M059J (cell line): ENCODE results near the gene TNNI2. TPM values are rescaled to one million over a fixed set of nuclear protein-coding genes. Genes with fewer than 3 reads are reported as not detected.
"Not testable (repeated sequence)": the region's sequence is repeated elsewhere in the genome, so short reads cannot be mapped to it uniquely, and the experiment has no call there.

Experiments
- DNase-seq: peaks from one replicate; pipeline ENCODE4 v3.0.0-alpha.2; 2012; ENCODE audit warnings: low read depth
- total RNA-seq: library from RNA; depleted of rRNA; stranded (reverse); fragments of >200 nt; shearing (Covaris generic); gene quantifications from 2 replicates; pipeline ENCODE4 v1.2.3, GENCODE V29; 2014

The TNNI2 gene
- total RNA-seq, 1 experiment from 2014 or later = not detected

- peak; percentile 90 for DNase-seq
Observed at GRCh38 chr11:1862588-1863351, 24.0 kb downstream of the TNNI2 start.

DNA sequence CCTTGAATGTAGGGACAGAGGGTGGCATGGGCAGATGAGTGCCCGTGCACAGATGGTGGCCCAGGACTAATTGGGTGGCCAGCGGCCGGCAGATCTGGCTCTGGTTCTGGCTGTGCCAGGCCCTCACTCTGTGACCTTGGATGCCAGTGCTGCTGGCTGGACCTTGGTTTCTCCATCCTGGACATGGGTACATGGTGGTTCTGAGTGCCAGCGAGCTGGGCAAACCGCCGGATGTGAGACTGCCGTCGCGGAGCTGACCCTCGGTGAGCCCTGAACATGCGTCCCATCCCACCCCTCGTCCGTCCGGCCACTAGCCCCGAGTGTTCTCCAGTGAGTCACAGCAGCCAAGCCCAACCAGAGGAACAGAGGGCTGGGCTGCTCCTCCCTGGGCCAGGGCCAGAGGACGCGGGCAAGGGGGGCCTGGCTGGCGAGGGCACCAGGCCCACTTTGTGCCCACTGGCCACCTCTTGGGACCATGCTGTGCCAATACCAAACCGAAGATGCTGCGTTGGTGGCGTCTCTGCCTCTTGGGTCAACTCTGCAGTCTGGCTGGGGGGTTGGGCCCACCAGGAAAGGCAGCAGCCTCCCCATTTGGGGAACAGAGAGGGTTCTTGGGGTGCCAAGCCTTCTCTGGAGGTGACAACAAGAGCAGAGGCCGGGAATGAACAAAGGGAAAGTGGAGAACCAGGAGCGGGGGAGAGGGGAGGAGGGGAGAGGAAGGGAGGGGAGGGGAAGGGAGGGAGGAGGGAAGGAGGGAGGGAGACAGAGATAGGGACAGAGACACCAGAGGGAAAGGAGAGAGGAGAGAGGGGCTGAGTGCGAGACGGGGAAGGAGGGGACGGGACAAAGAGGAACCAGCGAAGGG is 24.8 kb downstream of the TNNI2 start:
- peak; percentile 96 for DNase-seq

DNA sequence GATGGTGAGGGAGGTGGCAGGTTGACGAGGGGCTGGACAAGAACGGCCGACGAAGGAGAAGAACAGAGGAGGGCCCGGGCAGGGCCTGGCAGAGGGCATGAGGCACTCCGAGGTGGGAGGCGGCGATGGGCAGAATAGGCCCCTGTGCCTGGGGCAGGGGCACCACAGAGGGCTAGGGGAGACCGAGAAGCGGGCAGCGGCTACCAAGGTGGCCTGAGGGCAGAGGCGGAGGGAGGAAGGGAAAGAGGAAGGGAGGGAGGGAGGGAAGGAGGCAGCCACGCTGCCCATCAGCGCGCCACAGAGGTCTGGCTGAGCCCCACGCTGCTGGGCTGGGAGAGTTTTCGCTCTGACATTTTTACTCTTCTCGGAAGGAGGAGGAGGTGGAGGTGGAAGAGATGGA is 25.4 kb downstream of the TNNI2 start:
- DNase-seq = peak; percentile 80

- peak; percentile 51 for DNase-seq
Observed at GRCh38 chr11:1864831-1865665, 26.3 kb downstream of the TNNI2 start.

- no peak for DNase-seq
Observed at GRCh38 chr11:1866226-1866625, 27.4 kb downstream of the TNNI2 start.

DNA sequence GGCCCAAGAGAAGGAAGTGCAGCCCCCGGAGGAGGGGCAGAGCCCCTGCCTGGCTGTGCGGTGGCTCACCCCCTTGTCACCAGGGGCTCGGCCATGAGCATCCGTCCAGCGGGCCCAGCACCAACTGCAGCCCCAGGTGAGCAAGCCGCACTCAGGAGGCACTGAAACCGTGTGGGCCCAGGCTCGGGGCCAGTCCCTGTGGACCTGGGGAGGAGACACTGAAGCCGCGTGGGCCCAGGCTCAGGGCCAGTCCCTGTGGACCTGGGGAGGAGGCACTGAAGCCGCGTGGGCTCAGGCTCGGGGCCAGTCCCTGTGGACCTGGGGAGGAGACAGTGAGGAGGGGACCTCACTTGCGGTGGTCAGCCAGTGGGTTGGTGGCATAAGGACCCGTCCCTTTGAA is 28.0 kb downstream of the TNNI2 start:
- no peak for DNase-seq

DNA sequence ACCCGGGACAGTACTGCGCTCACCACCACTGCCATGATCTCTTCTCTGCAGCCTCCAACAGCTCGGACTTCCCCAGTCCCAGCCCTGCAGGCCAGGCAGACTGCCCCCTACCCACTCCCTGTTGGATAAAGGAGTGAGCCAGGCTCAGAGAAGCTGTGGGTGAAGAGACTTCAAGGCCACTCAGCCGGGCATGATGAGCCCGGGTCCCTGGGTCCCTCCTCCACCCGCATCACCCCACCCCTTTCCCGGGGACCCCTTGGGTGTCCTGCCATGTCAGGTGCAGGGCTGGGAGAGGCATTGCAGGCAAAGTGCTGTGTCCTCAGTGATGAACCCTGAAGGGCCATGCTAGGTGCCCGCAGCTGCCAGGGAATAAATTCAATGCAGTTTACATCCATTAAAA is 28.6 kb downstream of the TNNI2 start:
- DNase-seq = no peak

GRCh38 chr11:1868056-1868635 is 29.4 kb downstream of the TNNI2 start:
- no peak for DNase-seq

GRCh38 chr11:1868636-1869291 is 30.0 kb downstream of the TNNI2 start:
- DNase-seq = peak; percentile 42

DNA sequence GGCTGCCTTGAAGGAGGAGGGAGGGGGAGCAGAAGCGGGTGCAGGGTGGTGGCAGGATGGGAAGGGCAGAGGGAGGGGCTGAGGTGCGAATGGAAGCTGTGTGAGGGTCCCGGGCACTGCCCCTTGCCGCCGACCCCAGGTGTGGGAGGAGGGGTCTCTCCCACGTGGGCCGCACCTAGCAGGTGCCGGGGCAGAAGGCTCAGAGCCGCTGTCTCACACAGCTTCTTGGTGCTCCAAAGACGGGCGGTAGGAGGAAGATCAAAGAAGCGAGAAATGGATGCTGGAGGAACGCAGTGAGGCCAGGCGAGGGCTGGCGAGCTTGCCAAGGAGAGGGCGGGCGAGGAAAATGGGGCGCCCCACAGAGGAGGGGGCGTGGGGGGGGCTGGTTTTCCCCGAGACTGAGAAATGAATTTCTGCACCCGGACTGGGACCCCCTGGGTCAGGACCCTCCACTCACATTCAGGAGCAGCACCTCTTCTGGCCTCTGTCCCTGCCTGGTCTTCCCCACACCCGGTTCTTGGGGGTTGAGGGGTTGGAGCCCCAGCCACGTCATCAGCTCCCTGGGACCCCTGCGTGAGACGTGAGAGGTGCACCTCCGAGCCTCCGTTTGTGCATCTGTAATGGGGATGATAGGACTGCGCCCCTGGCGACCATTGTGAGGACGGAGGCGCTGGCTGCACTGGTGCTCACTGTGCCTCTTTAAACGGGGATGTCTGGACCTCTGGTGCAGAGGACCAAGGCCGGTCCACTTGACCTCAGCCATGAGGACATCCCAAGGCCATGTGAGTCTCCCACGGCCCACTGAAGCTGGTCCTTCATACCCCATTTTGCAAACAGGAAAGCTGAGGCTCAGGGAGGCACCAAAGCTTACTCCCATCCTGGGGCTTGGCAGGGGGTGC is 30.9 kb downstream of the TNNI2 start:
- peak; percentile 16 for DNase-seq

- no peak for DNase-seq
Observed at GRCh38 chr11:1870326-1870696, 31.5 kb downstream of the TNNI2 start.

DNA sequence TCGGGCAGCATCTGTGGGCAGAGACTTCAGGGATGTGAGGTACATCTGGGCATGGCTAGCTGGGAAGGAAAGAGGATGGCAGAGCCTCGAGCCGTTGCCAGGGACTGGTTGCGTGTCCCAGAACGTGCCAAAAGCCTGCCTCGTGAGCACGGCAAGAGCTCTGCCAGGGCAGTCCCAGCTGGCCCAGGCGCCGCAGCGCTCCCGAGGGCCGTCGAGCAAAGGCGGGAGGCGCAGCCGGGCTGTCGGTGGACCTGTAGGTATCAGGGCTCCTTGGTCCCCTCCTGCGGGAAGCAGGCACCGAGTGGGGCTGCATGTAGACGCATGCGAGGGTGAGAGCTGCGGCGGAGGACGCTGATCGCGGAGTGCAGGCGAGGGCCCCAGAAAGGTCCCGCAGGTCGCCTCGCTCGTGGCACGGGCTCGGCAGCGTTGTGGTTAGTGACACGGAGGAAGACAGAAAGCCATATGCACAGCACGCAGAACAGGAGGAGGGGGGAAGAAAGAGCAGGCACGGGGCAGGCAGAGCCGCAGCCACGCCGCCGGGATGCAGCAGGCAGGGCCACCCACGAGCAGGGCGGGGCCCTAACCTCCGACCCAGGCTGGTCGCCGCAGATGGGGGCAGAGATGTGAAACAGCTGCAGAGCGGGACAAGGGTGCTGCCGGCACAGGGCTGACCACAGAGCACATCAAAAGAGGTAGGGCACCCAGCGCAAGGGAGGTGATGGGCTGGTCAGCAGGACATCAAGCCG is 32.1 kb downstream of the TNNI2 start:
- DNase-seq = no peak

DNA sequence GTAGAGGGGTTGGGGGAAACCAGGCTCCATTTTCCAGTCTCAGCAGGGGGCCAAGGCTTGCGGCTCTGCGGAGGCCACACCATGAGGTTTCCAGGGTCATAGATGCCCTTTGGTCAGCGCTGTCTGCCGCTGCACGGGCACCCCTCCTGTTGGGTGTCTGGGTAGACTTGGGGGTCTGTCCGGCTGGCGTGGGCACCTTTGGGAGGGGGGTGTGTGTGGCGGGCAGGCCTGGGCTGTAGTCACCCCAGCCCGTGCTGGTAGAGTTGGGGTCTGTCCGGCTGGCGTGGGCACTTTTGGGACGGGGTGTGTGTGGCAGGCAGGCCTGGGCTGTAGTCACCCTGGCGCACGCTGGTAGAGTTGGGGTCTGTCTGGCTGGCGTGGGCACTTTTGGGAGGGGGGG is 32.8 kb downstream of the TNNI2 start:
- no peak for DNase-seq

DNA sequence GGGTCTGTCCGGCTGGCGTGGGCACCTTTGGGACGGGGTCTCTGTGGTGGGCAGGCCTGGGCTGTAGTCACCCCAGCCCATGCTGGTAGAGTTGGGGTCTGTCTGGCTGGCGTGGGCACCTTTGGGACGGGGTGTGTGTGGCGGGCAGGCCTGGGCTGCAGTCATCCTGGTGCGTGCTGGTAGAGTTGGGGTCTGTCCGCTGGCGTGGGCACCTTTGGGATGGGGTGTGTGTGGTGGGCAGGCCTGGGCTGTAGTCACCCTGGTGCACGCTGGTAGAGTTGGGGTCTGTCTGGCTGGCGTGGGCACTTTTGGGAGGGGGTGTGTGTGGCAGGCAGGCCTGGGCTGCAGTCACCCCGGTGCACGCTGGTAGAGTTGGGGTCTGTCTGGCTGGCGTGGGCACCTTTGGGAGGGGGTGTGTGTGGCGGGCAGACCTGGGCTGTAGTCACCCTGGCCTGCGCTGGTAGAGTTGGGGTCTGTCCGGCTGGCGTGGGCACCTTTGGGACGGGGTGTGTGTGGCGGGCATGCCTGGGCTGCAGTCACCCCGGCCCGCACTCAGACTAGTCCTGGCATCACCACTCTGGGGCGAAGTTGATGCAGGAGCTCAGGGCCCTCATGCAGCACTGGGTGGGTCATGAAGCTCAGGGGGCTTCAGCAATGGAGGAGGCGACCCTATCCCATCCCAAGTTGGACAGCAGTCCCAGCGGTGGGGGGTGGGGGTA is 33.6 kb downstream of the TNNI2 start:
- no peak for DNase-seq

DNA sequence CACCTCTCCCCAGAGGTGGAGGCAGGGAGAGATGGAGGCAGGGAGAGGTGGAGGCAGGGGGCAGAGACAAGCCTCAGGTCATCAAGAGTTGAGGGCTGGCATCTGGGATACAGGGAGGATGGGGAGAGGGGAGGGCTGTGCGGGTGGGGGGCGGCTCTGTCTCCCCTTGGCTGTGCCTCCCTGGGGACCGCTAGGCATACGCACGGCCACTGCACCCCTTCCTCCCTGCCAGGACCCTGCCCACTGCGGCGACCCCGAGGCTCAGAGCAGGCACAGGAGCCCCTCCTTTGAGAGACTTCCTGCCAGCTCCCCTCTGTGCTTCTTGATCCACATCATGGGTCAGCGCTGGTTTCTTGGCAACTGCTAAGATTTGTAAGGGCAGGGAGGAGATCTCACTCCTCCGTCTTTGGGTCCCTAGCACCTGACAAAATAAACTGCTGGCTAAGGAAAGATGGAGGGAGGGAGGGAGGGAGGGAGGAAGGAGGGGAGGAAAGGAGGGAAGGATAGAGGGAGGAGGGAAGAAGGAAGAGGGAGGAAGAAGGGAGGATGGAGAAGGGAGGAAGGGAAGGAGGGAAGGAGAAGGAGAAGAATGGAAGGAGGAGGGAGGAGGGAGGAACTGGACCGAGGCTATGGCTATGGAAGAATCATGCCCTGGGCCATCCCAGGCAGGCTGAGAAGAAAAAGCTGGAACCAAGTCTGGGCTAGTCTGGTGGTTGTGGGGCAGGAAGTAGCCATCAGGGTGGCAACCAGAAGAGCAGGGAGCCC is 34.4 kb downstream of the TNNI2 start:
- DNase-seq = peak; percentile 58

GRCh38 chr11:1873813-1874150 is 35.0 kb downstream of the TNNI2 start:
- DNase-seq = not testable (repeated sequence)

GRCh38 chr11:1874441-1875092 is 35.8 kb downstream of the TNNI2 start:
- DNase-seq = not testable (repeated sequence)
